Measurements from ENCODE around the gene ZNF444.

GRCh38 chr19:56146904-56147303, 5.8 kb downstream of the ZNF444 start:
- TF ChIP-seq POLR2A (IDR thresholded peaks at IDR 0.05; ENCODE audit: low read depth, low read length) (no peak), POLR2AphosphoS5 (IDR thresholded peaks at IDR 0.05; ENCODE audit: low read depth, low read length) (no peak)
